ENCODE data around the gene DDX60.

The DDX60 gene

GRCh38 chr4:168337550-168337940 lies 19.0 kb upstream of the DDX60 start:
- no peaks in the 10 kb centered on the region for H3K27me3 ChIP-seq (ENCODE audit: control insufficient read depth in 3 of 3, insufficient read depth in 3 of 3, low read depth in 1 of 3, low read length in 3 of 3)
- no peak overlapping the region for H2BK5ac ChIP-seq (ENCODE audit: low read length)

GRCh38 chr4:168336837-168337549 lies 18.4 kb upstream of the DDX60 start:
- no peak overlapping the region for H3K4me2 ChIP-seq (ENCODE audit: insufficient read depth, low read length, poor library complexity, severe bottlenecking)
- no peak overlapping the region for H2AFZ ChIP-seq (ENCODE audit: low read length)
- no peak overlapping the region for H3K14ac ChIP-seq (ENCODE audit: low read length)
- no peak overlapping the region for H3K4me3 ChIP-seq (ENCODE audit: low read length in 2 of 2)
- no peak overlapping the region for H4K91ac ChIP-seq (ENCODE audit: low read depth, low read length, poor library complexity)
- no peak overlapping the region for H4K8ac ChIP-seq (ENCODE audit: low read depth, low read length)
- peaks cover 0 to 2% of the 10 kb centered on the region in 2 donors for H3K4me1 ChIP-seq (ENCODE audit: control insufficient read depth in 2 of 2, insufficient read depth in 1 of 2, low read depth in 1 of 2, low read length in 2 of 2)
- H2BK12ac ChIP-seq (ENCODE audit: low read length): no peak overlapping the region
- H2BK120ac ChIP-seq (ENCODE audit: low read depth, low read length): no peak overlapping the region
- H2BK15ac ChIP-seq (ENCODE audit: low read length): no peak overlapping the region
- WGBS, 2 donors (ENCODE audit: extremely low coverage in 2 of 2, insufficient read length in 2 of 2, insufficient replicate concordance in 1 of 2): 100% methylated on average over 2 of the region's 3 CpGs; no CpG with 5 or more reads in 1 of the 2 donors
- DNase-seq (ENCODE audit: low spot score): no peak
- no peaks in the 10 kb centered on the region for H3K79me1 ChIP-seq (ENCODE audit: low read depth, low read length)
- no peaks in the 10 kb centered on the region for H3K27me3 ChIP-seq (ENCODE audit: control insufficient read depth in 3 of 3, insufficient read depth in 3 of 3, low read depth in 1 of 3, low read length in 3 of 3)
- no peak overlapping the region for H3K9ac ChIP-seq (ENCODE audit: low read depth, low read length, poor library complexity)
- no peaks in the 10 kb centered on the region for H3K9me3 ChIP-seq (replicated peaks in 1 of 2; ENCODE audit: control insufficient read depth in 2 of 2, insufficient read depth in 1 of 2, low read depth in 1 of 2, low read length in 2 of 2)
- no peaks in the 10 kb centered on the region for H3K36me3 ChIP-seq (replicated peaks in 1 of 2; ENCODE audit: control insufficient read depth in 2 of 2, insufficient read depth in 2 of 2, low read length in 2 of 2)
- no peak overlapping the region for H3K4ac ChIP-seq (ENCODE audit: low read length)
- no peak overlapping the region for H3K23ac ChIP-seq (ENCODE audit: low read depth, low read length, poor library complexity)
- H2BK5ac ChIP-seq (ENCODE audit: low read length): no peak overlapping the region
- H3K27ac ChIP-seq (replicated peaks; ENCODE audit: low read length): no peak overlapping the region
- H3K18ac ChIP-seq (ENCODE audit: low read length): no peak overlapping the region
- no peak overlapping the region for H2AK5ac ChIP-seq (ENCODE audit: low read depth, low read length)

More at GRCh38 chr4:168337550-168337940, 19.0 kb upstream of the DDX60 start:
- no peak overlapping the region for H2BK120ac ChIP-seq (ENCODE audit: low read depth, low read length)
- DNase-seq (ENCODE audit: low spot score): no peak
- H3K9me3 ChIP-seq (replicated peaks in 1 of 2; ENCODE audit: control insufficient read depth in 2 of 2, insufficient read depth in 1 of 2, low read depth in 1 of 2, low read length in 2 of 2): no peaks in the 10 kb centered on the region
- no peak overlapping the region for H2AK5ac ChIP-seq (ENCODE audit: low read depth, low read length)
- no peak overlapping the region for H3K23ac ChIP-seq (ENCODE audit: low read depth, low read length, poor library complexity)
- no peaks in the 10 kb centered on the region for H3K36me3 ChIP-seq (replicated peaks in 1 of 2; ENCODE audit: control insufficient read depth in 2 of 2, insufficient read depth in 2 of 2, low read length in 2 of 2)
- WGBS, 2 donors (ENCODE audit: extremely low coverage in 2 of 2, insufficient read length in 2 of 2, insufficient replicate concordance in 1 of 2): no CpG with 5 or more reads among the region's 3 CpGs
- H3K9ac ChIP-seq (ENCODE audit: low read depth, low read length, poor library complexity): no peak overlapping the region
- no peak overlapping the region for H3K14ac ChIP-seq (ENCODE audit: low read length)
- H2AFZ ChIP-seq (ENCODE audit: low read length): no peak overlapping the region
- no peak overlapping the region for H3K4me2 ChIP-seq (ENCODE audit: insufficient read depth, low read length, poor library complexity, severe bottlenecking)
- H4K8ac ChIP-seq (ENCODE audit: low read depth, low read length): no peak overlapping the region
- no peak overlapping the region for H3K4me3 ChIP-seq (ENCODE audit: low read length in 2 of 2)
- no peaks in the 10 kb centered on the region for H3K79me1 ChIP-seq (ENCODE audit: low read depth, low read length)
- H3K27ac ChIP-seq (replicated peaks; ENCODE audit: low read length): no peak overlapping the region
- no peak overlapping the region for H3K4ac ChIP-seq (ENCODE audit: low read length)
- H3K4me1 ChIP-seq (ENCODE audit: control insufficient read depth in 2 of 2, insufficient read depth in 1 of 2, low read depth in 1 of 2, low read length in 2 of 2): peaks cover 0 to 2% of the 10 kb centered on the region in 2 donors
- H4K91ac ChIP-seq (ENCODE audit: low read depth, low read length, poor library complexity): no peak overlapping the region
- no peak overlapping the region for H3K18ac ChIP-seq (ENCODE audit: low read length)
- H2BK15ac ChIP-seq (ENCODE audit: low read length): no peak overlapping the region
- no peak overlapping the region for H2BK12ac ChIP-seq (ENCODE audit: low read length)

GRCh38 chr4:168335621-168336020 lies 17.1 kb upstream of the DDX60 start:
- no peak overlapping the region for H4K8ac ChIP-seq (ENCODE audit: low read depth, low read length)
- no peak overlapping the region for H3K27ac ChIP-seq (replicated peaks; ENCODE audit: low read length)
- no peak overlapping the region for H2BK120ac ChIP-seq (ENCODE audit: low read depth, low read length)
- H3K4ac ChIP-seq (ENCODE audit: low read length): no peak overlapping the region
- no peak overlapping the region for H3K23ac ChIP-seq (ENCODE audit: low read depth, low read length, poor library complexity)
- no peak overlapping the region for H3K18ac ChIP-seq (ENCODE audit: low read length)
- no peak for DNase-seq (ENCODE audit: low spot score)
- H4K91ac ChIP-seq (ENCODE audit: low read depth, low read length, poor library complexity): no peak overlapping the region
- H3K4me3 ChIP-seq (ENCODE audit: low read length in 2 of 2): no peak overlapping the region
- H2BK12ac ChIP-seq (ENCODE audit: low read length): no peak overlapping the region
- no peaks in the 10 kb centered on the region for H3K36me3 ChIP-seq (replicated peaks in 1 of 2; ENCODE audit: control insufficient read depth in 2 of 2, insufficient read depth in 2 of 2, low read length in 2 of 2)
- H3K14ac ChIP-seq (ENCODE audit: low read length): no peak overlapping the region
- no peak overlapping the region for H2BK5ac ChIP-seq (ENCODE audit: low read length)
- no peaks in the 10 kb centered on the region for H3K79me1 ChIP-seq (ENCODE audit: low read depth, low read length)
- H3K27me3 ChIP-seq (ENCODE audit: control insufficient read depth in 3 of 3, insufficient read depth in 3 of 3, low read depth in 1 of 3, low read length in 3 of 3): no peaks in the 10 kb centered on the region
- no peaks in the 10 kb centered on the region for H3K9me3 ChIP-seq (replicated peaks in 1 of 2; ENCODE audit: control insufficient read depth in 2 of 2, insufficient read depth in 1 of 2, low read depth in 1 of 2, low read length in 2 of 2)
- no peak overlapping the region for H2BK15ac ChIP-seq (ENCODE audit: low read length)
- no peak overlapping the region for H3K9ac ChIP-seq (ENCODE audit: low read depth, low read length, poor library complexity)
- no peak overlapping the region for H2AK5ac ChIP-seq (ENCODE audit: low read depth, low read length)
- peaks cover 0 to 2% of the 10 kb centered on the region in 2 donors for H3K4me1 ChIP-seq (ENCODE audit: control insufficient read depth in 2 of 2, insufficient read depth in 1 of 2, low read depth in 1 of 2, low read length in 2 of 2)
- no peak overlapping the region for H2AFZ ChIP-seq (ENCODE audit: low read length)
- H3K4me2 ChIP-seq (ENCODE audit: insufficient read depth, low read length, poor library complexity, severe bottlenecking): no peak overlapping the region

DNA sequence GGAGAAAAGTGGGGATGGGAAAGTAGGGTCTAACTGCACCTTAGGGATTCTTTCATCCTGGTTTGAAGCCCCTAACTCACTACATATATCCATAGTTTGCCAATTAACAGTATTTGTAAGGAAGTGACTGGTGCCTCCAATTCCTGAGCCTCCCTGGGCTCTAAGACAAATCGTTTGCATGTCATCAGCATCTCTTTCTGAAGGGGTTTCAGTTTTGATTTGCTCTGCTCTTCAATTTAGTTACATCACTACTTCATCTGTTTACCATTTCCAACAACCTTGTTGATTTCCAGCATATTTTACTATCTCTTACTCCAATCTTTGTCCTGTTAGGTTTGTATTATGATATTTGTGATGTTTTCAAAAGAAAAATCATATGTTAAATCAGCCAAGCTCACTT lies 15.5 kb upstream of the DDX60 start:
- Histone ChIP-seq H3K4me3 (ENCODE audit: low read length in 2 of 2) (no peak overlapping the region), H4K91ac (ENCODE audit: low read depth, low read length, poor library complexity) (no peak overlapping the region), H3K27ac (replicated peaks; ENCODE audit: low read length) (no peak overlapping the region), H2BK5ac (ENCODE audit: low read length) (no peak overlapping the region), H2BK15ac (ENCODE audit: low read length) (no peak overlapping the region), H3K9ac (ENCODE audit: low read depth, low read length, poor library complexity) (no peak overlapping the region), H3K27me3 (ENCODE audit: control insufficient read depth in 3 of 3, insufficient read depth in 3 of 3, low read depth in 1 of 3, low read length in 3 of 3) (no peaks in the 10 kb centered on the region), H3K23ac (ENCODE audit: low read depth, low read length, poor library complexity) (no peak overlapping the region), H3K4me1 (ENCODE audit: control insufficient read depth in 2 of 2, insufficient read depth in 1 of 2, low read depth in 1 of 2, low read length in 2 of 2) (peaks cover 0 to 2% of the 10 kb centered on the region in 2 donors), H3K9me3 (replicated peaks in 1 of 2; ENCODE audit: control insufficient read depth in 2 of 2, insufficient read depth in 1 of 2, low read depth in 1 of 2, low read length in 2 of 2) (no peaks in the 10 kb centered on the region), H2AFZ (ENCODE audit: low read length) (no peak overlapping the region), H4K8ac (ENCODE audit: low read depth, low read length) (no peak overlapping the region), H3K79me1 (ENCODE audit: low read depth, low read length) (no peaks in the 10 kb centered on the region), H3K4me2 (ENCODE audit: insufficient read depth, low read length, poor library complexity, severe bottlenecking) (no peak overlapping the region), H2BK12ac (ENCODE audit: low read length) (no peak overlapping the region), H2AK5ac (ENCODE audit: low read depth, low read length) (no peak overlapping the region), H3K4ac (ENCODE audit: low read length) (no peak overlapping the region), H3K36me3 (replicated peaks in 1 of 2; ENCODE audit: control insufficient read depth in 2 of 2, insufficient read depth in 2 of 2, low read length in 2 of 2) (no peaks in the 10 kb centered on the region), H3K14ac (ENCODE audit: low read length) (no peak overlapping the region), H3K18ac (ENCODE audit: low read length) (no peak overlapping the region), H2BK120ac (ENCODE audit: low read depth, low read length) (no peak overlapping the region)
- no CpG with 5 or more reads among the region's 1 CpG for WGBS, 2 donors (ENCODE audit: extremely low coverage in 2 of 2, insufficient read length in 2 of 2, insufficient replicate concordance in 1 of 2)
- no peak for DNase-seq (ENCODE audit: low spot score)

All from neuronal stem cell (in vitro differentiated cells).